ENCODE results near the gene BANP.

BANP gene

DNA sequence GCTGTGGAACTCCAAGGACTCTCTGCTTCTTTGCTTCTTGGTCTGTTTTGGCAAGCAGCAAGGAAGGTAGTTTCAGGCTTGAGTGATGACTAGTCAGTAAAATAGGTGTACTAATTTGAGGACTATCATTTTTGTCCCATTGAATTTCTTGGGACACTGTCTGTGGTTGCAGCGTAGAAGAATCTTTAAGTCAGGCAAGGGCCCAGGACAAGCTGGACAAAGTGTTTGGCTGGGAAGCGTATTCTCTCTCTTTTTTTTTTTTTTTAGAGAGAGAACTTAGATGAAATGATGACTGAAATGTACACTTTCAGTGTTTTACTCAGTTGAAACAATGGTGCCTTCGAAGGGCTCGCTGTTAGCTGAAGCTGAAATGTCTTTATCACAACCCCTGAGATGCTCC is 105.0 kb downstream of the BANP start:
- no peak for DNase-seq

DNA sequence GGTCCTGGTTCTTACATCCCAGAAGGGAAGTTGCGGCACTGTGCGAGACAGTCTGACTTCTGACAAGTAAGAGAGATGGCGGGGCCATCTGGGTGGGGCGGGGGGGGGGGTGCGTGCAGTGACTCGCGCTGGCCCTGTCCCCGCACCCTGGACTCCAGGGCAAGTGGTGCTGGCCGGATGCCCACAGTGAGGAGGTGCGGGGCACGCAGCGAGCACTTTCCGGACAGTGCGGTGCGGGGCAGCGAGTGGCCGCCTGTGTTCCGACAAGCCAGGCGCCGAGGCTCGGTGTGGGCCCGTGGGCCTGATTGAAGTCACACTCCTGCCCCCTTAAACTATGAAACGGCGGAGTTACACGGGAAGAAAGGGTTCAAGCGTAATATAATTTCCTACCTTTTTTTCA is 106.4 kb downstream of the BANP start:
- DNase-seq = no peak

DNA sequence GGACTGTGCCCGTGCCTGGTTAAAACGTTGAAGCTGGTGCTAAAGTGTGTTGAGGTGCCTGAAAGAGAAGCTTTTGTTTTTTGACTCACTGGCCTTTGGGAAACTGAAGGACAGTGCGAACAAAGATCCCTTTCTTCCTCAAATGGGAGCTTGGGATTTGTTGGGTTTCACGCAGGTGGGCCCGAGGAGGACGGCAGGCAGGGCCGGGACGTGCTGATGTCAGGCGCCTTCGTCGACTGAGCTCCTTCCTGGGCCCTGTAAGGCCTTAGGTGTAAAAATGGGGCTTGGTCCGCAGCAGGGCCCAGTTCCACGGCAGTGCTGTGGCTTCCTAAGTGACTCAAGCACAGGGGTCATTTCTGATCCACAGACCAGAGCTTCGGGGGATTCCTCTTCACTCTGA is 106.9 kb downstream of the BANP start:
- no peak for DNase-seq

DNA sequence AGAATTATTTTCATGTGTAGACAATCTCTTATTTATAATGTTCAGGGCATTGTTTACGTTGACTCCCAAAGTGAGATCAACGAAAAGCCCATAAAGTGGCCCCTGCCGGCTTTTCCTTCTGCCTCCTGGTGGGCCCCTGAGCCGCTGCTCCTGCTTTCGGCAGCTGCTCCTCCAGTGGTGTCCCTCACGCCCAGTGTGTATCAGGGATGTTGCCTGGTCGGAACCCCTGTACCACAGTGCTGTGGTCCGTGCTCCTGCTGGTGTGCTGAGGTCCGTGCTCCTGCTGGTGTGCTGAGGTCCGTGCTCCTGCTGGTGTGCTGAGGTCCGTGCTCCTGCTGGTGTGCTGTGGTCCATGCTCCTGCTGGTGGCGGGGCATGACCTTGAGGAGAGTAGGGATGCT is 107.6 kb downstream of the BANP start:
- DNase-seq = no peak

DNA sequence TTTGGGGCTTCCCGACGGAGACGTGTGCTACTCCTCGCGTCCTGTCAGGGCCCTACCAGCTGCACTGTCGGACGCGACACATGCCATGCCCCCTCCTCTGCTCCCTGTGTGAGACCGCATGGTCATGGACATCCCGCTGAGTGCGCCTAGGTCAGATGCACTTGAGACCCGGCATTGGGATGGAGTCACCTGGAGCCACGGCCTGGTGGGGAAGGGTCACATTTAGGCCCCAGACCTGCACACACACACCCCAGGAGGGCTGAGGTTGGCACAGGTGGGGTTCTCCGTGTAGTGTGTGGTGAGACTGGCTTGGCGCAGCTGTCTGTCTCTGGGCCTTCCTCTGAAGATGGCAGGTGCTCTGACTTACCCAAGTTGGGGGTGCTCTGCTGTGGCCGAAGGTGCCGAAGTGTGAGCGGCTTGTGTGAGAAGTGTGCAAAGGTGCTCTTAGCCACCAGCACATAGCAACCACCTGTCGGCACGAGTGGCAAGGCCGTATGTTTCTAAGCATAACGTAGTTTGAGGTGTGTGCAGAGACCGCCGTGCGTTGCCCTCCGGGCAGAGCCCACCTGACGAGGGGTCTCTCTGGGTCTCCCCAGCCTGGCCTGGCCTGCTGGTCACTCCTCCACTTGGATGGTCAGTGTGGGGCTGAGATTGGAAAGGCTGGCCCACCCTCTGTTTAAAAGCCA is 108.6 kb downstream of the BANP start:
- no peak for DNase-seq

DNA sequence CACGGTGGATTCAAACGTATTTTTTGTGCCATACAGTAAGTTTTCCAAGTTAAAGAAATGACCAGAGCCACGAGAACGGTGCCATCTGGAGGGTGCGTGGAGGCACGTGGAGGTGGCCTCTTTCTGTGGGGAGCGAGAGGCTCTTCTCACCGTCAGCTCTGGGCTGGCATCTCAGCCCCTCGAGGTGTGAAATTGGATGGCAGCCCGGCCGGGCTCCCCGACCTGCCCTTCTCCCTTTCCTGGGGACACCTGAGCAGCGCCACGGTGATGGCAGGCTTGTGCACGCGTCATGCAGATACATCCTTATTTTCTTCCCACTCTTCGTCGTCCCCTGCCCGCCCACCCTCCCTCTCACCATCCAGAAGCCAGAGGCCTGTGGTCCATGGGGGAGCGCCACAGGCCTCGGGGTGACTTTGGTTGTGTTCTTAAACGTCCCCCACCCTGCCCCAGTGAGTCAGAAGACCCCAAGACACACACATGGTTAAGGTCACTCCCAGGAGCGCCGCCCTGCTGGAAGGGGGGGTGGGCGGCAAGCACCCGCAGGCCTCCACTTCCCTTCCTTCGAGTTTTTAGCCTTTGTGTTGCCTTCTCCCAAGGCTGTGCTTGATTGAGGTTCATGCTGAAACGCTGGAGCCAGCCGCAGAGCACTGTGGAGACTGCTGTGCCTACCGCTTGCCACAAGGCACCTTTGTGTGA is 109.4 kb downstream of the BANP start:
- DNase-seq = no peak

DNA sequence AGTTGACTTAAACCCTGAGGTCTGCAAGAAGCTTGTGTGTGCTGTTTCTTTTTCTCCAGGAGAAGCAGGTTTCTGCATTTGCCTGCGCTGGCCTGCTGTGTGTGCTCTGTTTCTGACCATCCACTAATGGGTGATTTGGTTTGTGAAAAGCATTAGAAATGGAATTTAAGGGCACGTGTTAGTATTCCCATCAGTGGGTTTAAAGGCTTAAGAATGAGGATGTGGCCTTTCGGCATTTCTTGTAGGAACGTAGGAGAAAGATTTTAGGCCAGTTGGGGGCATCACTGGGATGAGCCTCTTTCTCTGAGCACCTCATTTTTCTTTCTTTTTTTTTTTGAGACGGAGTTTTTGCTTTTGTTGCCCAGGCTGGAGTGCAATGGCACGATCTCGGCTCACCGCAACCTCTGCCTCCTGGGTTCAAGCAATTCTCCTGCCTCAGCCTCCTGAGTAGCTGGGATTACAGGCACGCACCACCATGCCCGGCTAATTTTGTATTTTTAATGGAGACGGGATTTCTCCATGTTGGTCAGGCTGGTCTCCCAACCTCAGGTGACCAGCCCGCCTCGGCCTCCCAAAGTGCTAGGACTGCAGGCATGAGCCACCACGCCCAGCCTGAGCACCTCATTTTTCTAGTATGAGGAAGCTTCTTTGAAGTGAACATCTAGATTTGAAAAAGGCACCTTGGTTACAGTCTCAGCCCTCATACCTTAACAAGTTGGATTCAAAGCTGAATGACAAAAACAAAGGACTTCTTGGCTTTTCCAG is 110.3 kb downstream of the BANP start:
- no peak for DNase-seq

DNA sequence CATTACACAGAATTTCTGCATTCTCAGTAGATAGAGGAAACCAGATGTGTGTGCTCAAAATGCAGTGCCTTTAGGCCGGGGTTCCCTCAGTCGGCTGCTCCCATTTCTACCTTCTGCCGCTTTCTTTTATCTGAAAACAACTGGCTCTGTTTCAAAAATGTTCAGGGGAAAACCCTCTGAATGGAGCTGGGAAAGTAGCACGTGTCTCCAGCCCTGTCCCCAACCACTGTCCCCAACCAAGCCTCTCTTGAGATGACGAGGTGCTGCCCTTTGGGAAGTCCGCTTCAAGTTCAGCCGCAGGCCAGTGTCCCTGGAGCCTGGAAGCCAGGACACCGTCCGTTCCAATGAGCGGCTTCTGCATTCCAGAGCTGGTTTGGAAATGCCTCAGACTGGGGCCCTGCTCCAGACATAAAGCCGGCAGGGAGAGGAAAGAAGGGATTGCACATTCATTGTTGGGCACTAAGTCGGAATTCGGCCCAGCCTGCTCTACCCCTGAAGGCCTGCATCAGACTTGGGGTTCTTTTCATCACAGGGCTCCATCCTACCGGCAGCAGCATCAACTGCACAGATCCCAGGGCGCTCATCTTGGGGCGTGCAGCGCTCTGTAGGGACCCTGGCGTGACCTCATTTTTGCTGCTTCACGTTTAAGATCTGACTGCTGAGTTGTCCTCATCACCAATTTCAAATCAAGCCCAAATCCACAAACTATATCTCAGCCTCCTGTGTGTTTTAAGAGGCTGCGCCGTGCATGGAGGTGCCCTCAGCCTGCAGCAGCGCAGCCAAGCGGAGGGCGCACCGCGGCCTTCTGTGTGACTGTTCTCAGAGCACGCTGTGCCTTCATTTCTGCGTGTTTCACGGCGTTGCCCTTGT is 111.3 kb downstream of the BANP start:
- DNase-seq = no peak

DNA sequence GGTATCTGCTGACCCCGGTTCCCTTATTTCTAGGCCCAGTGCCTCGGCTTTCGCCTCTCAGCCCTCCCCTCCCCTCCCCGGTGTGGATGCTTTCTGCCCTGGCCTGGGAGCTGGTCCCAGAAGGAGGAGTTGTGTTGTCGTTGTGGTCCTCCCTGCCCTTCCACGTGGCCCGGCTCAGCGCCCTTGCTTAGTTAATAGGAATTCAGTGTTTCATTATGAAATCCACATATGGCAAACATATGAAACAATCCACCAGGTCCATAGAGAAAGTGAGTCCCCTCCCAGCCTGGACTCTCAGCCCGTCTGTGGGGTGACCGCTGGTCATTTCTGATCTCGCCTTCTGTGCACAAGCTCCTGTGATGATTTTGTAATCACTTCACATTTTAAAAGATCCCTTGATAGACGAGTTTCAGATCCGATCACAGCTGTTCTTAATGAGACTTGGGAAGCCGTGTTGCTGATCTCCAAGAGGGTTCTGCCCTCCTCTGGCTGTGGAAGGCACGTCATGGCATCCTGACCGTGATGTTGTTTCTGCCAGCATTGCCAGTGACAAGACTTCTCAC is 112.1 kb downstream of the BANP start:
- DNase-seq = no peak

DNA sequence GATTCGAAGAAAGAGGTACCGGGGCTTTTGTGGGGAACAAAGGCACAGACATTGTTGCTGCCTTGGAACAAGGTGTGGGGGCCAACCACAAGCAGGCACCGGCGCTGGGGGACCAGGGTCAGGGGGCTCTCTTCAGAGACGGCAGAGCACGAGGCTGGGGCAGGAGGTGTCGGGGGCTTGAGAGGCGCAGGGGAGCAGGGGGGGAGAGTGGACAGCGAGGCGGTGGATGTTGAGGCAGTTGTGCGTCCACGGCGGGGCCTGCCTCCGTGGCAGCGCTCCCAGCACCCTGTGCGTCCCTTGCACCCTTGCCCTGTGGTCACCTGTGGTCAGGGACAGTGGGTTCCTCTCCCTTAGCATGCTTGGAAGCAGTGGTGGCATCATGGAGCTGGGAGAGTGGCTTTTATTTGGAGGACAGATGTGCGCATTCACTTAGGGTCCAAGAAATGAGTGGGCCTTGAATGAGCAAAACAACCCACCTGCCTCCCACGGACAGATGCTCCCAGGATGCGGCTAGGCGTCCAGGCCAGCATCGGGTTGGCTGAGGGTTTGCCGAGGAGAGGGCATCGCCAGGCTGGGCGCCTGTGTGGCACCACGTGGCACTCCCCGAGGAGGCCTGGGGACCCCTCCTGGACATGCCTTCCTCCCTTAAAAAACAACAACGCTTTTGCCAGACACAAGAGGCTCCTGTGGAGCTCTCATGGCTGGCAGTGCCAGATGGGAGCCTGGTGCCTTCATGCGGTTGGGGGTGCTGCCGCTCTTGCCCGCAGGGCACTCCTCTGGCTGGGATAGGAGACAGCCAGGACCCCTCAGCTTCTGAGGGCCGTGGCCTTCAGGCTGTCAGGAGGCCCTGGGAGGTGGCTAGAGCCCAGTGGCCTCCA is 113.0 kb downstream of the BANP start:
- no peak for DNase-seq

DNA sequence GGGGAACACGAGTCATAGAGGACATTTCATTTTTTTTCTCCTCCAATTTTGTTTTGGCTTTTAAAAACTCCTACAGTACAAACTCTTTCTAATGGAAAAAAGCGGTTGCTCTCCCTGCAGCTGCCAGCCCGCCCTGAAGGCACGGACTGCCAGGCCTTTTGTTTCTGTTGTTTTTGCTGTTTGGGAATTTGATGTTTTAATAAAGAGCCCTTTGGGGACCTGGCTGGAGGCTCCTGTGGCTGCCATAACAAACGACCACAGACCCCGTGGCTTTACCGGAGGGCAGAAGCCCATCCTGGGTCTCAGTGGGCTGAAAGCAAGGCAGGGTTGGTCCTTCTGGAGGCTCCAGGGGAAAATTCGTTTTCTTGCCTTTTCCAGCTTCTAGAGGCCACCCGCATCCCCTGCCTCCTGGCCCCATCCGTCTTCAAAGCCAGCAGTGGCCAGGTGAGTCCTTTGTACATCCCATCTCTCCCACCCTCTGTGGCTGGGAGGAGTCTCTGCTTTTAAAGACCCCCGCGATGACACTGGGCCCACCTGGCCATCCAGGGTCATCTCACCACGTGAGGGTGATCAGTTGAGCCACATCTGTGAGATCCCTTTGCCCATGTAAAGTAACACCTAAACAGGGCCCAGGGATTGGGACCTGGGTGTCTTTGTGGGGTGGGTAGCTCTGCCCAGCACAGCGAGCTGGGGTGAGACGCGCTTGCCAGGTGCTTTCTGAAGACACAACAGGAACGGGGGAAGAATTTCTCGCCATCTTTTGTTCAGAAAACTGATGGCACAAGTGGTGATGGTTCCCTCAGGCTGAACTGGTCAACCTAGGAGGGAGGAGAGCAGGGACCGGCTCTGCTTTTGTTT is 113.9 kb downstream of the BANP start:
- no peak for DNase-seq

DNA sequence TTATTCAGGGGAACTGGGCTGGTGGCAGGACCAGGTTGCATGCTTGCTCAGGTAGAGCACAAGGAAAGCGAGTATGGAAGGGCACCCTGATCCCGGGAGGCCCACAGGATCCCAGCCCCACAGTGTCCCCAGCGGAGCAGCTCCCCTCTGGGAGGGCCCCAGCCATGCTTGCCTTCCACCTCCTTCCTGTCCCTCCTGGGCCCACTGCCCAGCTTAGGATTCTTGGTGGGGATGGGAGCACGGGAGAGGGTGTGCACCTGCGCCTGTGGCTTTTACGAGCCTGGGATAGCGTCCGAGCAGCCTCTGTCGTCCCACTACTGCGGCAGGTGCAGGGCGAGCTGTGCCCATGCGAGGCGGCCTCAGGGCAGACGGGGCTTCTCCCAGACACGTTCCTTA is 114.5 kb downstream of the BANP start:
- DNase-seq = no peak

DNA sequence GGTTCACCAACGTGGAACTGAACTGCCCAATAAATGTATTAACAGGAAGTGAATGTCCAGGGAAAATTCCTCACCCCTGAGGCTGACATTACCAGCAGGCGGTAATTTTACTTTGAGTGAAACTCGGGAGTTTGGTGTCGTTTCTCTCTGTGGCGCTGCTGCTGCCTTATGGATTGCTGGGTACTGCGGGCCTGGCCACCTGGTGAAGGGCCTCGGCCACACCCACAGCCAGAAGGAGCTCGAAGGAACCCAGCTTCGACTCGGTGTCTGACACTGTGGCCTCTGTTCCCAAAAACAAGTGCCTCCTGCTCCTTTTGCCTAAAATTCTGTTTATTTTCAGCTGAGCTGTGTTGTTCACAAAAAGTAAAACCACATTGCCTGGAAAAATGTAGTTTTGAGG is 115.0 kb downstream of the BANP start:
- no peak for DNase-seq

DNA sequence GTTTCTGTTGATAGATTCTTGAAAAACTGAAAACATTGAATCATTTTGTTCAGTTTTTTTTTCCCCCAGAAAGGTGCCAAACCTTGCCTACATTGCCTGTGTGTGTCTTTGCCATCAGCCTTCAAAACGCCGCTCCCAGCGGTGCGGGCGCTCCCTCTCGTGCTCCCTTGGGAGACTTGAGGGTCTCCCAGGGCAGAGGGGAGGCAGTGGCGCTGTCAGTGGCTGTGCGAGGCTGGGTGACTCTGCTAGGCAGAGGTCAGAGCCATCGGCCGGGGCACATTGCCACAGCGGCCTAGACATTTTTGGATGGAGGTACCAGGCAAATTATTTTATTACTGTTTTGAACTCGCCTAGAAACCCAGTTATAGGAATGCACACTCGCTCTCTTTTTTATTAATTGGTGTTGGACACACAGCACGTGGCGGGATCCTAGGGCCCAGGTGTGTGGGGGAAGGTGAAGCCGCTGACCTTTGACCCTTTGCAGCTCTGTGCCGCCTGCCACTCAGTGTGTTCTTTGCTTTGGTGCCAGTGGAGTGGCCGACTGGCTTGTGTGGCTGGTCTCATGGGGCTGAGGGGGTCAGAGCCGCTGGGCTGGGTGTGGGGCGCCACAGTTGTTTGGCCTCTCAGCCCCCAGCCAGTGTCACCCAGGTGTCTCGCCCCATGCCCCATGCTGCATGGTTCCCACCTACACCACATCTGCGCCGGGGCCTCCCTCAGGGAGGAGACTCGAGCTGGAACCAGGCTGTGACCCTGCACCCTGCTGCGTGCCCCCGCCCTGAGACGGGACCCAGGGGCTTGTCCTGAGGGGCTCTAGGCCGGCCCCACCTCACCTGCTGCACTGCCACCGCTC is 115.7 kb downstream of the BANP start:
- no peak for DNase-seq

DNA sequence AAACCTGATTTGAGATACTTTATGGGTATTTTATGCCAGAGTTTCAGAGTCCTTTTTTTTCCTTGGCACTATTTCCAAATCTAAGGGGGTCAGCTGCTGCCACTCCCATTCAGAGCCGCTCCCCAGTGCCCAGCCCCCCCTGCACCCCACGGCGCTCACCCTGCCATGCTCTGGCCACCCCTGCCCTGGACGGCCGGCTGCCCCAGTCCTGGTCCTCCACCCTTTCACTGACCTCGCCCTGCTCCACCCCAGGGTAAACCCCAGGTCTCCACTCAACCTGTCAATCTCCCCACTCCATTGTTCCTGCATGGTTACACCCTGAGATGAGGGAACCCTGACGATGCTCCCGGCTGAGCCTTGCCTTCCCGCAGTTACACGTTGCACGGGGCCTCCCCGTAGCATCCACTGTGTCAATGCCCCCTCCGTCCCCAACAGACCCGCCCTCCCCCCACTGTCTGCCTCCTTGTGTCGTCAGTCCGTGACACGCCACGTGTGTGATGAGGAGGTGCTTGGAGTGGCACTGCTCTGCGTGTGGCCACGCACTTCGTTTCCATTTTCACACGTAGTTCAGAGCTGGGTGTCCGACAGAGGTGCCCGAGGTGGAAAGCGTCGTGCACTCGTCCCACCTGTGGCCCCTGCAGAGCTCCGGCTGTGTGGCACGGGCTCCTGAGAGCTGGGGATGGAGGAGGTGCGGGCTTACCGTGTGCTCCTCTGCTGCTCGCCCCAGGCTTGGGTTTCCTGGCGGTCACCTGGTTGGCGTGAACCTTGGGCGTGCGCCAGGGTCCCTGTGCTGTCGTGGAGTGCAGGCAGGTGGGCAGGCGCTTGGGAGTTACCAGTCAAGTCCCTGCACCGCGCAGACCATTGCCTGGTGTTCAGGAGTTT is 116.5 kb downstream of the BANP start:
- no peak for DNase-seq

DNA sequence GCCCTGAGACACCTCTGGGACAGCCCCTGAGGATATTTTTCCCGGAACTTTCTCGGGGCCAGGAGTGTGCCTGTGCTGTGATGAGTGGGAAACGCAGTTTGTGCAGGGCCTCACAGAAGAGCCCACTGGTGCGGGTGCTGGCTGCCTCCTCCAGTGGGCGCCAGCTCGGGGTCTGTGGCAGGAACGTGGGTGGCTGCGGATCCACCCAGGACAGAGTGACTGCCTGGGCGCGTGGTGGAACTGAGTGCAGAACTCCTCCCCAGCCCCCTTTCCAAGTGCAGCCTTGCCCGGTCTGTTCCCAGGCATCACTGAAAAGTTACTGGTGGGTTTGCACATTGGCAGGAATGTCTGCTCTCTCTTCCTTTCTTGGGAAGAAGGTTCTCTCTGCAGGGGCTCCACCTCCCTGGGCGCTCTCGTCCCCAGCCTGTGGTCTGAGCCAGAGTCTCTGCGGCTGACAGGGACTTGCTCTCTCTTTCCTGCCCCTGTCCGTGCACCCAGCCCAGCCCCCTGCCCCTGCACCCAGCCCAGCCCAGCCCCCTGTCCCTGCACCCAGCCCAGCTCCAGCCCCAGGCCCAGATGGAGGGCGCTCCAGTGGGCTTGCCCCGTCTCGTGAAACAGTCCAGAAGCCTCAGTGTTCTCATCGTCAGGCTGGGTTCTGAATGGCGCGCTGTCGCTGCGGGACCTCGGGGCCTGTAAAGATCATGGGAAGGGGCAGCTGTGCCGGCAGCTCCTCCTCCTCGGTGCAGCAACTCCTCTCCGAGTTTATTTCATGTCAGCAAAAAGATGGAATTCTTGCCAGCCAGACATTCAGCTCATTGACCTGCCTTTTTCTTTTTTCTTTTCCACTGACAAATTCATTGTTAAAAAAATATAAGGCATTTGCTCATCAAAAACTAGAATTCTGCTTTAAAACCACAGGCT is 117.5 kb downstream of the BANP start:
- DNase-seq = no peak

DNA sequence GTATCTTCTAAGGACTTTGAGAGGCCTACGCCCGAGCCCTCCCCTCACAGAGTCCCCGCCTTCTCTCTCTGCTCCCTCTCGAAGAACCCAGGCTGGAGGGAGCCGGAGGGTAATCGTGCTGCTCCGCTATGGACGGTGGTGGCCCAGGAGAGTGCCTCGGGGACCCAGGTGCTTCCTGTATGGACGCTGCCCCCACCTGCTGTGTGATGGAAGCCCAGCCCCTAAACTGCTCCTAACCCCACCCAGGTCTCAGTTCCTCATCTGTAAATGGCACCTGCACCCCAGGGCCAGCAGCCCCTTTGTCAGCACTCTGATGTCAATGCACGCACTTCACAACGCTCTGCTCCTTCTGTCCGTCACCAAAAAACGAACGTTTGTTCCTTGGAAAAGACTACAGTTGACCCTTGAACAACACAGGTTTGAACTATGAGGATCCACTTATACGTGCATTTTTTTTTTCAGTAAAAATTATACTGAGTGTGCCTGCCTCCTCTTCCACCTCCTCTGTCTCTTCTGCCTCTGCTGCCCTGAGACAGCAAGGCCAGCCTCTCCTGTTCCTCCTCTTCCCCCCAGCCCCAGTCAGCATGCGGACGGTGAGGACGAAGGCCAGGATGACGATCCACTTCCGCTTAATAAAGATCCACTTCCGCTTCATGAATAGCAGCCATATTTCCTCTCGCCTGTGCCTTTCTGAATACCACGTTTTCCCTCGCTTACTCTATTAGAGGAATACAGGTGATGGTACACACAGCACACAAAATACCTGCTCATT is 118.3 kb downstream of the BANP start:
- DNase-seq = no peak

All from DMS 273 treated with DMSO at 0.1 percent for 48 hours (cell line).